Measurements from ENCODE around the gene UNC13A. TPM values are rescaled to one million over a fixed set of nuclear protein-coding genes. Genes with fewer than 3 reads are reported as not detected.

Gene UNC13A
- total RNA-seq, 4 donors from 2014 or later = 0.16 TPM; not detected in 3

DNA sequence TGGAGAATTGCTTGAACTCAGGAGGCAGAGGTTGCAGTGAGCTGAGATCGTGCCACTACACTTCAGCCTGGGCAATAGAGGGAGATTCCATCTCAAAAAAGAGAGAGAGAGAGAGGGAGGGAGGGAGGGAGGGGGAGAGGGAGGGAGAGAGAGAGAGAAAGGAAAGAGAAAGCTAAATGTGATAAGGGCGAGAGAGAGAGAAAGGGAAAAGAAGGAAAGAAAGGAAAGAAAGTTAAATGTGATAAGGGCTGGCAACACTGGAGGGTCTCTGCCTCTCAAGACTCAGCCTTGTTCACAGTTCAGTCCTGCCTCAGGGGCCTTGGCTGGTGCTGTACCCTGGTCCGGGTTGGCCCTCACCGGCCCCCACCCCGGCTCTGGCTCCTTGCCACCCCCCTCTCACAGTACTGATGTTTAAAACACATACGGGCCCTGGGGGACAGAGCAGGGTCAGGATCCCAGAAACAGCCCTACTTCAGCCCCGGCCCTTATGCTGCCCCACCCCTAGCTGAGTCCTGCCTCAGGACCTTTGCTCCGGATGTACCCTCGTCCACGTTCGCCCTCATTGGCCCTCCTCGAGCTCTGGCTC is 34.6 kb upstream of the UNC13A start:
- DNase-seq (ENCODE audit: low spot score in 2 of 2) = no peak
- no peaks in the 10 kb centered on the region for H3K9me3 ChIP-seq
- TF ChIP-seq POLR2AphosphoS5 (IDR thresholded peaks at IDR 0.05) (no peak), EP300 (IDR thresholded peaks at IDR 0.05) (no peak), POLR2A (IDR thresholded peaks at IDR 0.05) (no peak)
- TF ChIP-seq, protein P1, sequence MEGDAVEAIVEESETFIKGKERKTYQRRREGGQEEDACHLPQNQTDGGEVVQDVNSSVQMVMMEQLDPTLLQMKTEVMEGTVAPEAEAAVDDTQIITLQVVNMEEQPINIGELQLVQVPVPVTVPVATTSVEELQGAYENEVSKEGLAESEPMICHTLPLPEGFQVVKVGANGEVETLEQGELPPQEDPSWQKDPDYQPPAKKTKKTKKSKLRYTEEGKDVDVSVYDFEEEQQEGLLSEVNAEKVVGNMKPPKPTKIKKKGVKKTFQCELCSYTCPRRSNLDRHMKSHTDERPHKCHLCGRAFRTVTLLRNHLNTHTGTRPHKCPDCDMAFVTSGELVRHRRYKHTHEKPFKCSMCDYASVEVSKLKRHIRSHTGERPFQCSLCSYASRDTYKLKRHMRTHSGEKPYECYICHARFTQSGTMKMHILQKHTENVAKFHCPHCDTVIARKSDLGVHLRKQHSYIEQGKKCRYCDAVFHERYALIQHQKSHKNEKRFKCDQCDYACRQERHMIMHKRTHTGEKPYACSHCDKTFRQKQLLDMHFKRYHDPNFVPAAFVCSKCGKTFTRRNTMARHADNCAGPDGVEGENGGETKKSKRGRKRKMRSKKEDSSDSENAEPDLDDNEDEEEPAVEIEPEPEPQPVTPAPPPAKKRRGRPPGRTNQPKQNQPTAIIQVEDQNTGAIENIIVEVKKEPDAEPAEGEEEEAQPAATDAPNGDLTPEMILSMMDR (IDR thresholded peaks at IDR 0.05) = no peak
- no peak overlapping the region for H3K27ac ChIP-seq
- peaks cover 40% of the 10 kb centered on the region for H3K4me1 ChIP-seq
- no peak overlapping the region for H3K4me3 ChIP-seq
- WGBS = 83% methylated on average over 12 of the region's 12 CpGs
- H3K27me3 ChIP-seq = no peaks in the 10 kb centered on the region
- H3K36me3 ChIP-seq = peaks cover 49% of the 10 kb centered on the region

DNA sequence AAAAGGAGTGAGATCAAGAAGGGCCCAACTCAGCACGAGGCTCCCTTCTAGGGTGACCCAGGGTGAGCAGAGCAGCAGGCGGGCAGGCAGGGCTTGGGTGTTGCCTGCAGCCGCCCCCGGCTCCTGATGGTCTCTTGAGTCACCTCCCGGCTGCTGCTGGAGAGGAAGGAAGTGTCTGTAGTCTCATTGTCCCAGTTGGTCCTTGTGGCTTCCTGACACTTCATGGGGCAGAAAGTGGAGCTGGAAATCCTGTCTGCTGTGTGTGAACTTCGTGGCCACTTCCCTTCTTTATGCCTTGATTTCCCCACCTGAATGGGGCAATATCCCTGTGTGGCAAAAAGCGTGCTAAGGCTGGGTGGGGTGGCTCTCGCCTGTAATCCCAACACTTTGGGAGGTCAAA is 33.7 kb upstream of the UNC13A start:
- H3K4me3 ChIP-seq = peak overlapping the region; percentile 93
- H3K27ac ChIP-seq = no peak overlapping the region
- H3K27me3 ChIP-seq = no peaks in the 10 kb centered on the region
- TF ChIP-seq, protein P1 (IDR thresholded peaks at IDR 0.05) = no peak
- TF ChIP-seq POLR2A (IDR thresholded peaks at IDR 0.05) = no peak
- TF ChIP-seq POLR2AphosphoS5 (IDR thresholded peaks at IDR 0.05) = no peak
- no peak for TF ChIP-seq EP300 (IDR thresholded peaks at IDR 0.05)
- H3K4me1 ChIP-seq = peaks cover 47% of the 10 kb centered on the region
- DNase-seq (ENCODE audit: low spot score in 2 of 2) = no peak
- WGBS = 51% methylated on average over 4 of the region's 8 CpGs
- H3K36me3 ChIP-seq = peaks cover 40% of the 10 kb centered on the region
- no peaks in the 10 kb centered on the region for H3K9me3 ChIP-seq

DNA sequence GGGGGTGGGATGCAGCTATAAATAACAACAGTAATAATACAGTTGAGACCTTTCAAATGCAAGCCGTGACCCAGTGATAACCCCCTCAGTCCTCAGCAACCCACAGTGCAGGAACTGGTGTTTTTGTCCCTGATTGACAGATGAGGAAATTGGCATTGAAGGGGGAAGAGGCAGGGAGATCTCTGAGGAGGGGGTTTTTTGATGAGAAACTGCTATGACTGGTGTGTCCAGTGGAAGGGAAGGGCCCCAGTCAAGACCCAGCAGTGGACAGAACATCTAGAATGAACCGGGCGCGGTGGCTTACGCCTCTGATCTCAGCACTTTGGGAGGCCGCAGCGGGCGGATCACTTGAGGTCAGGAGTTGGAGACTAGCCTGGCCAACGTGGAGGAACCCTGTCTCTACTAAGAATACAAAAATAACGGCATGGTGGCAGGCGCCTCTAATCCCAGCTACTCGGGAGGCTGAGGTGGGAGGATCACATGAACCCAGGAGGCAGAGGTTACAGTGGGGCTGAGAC is 33.0 kb upstream of the UNC13A start:
- H3K36me3 ChIP-seq = peaks cover 34% of the 10 kb centered on the region
- DNase-seq (ENCODE audit: low spot score in 2 of 2) = no peak
- H3K9me3 ChIP-seq = no peaks in the 10 kb centered on the region
- TF ChIP-seq POLR2A (IDR thresholded peaks at IDR 0.05) (no peak), EP300 (IDR thresholded peaks at IDR 0.05) (no peak), POLR2AphosphoS5 (IDR thresholded peaks at IDR 0.05) (no peak)
- TF ChIP-seq, protein P1 (IDR thresholded peaks at IDR 0.05) = no peak
- 52% methylated on average over 11 of the region's 12 CpGs for WGBS
- no peak overlapping the region for H3K27ac ChIP-seq
- H3K4me1 ChIP-seq = peaks cover 47% of the 10 kb centered on the region
- no peaks in the 10 kb centered on the region for H3K27me3 ChIP-seq
- peak overlapping the region; percentile 93 for H3K4me3 ChIP-seq

DNA sequence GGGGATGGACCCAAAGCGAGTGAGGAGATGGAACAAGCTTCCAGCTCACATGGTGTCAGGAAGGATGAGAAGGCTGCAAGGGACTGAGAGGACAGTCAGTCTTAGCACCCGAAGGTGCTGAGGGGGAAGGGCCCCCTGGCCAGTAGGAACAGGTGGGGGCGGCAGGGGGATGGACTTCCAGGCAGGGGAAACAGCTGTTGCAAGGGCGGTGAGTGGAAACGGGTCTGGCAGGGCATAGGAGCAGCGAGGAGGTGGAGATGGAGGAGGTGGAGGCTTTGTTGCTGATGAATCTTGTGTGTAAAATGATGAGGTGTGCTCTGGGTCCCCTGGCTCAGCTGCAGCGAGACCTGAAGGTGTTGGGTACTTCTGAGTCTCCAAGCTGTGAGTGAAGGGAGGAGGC is 32.3 kb upstream of the UNC13A start:
- 18% methylated on average over 7 of the region's 7 CpGs for WGBS
- Histone ChIP-seq H3K27ac (no peak overlapping the region), H3K36me3 (peaks cover 26% of the 10 kb centered on the region), H3K27me3 (no peaks in the 10 kb centered on the region), H3K9me3 (no peaks in the 10 kb centered on the region), H3K4me3 (peak overlapping the region; percentile 93), H3K4me1 (peaks cover 47% of the 10 kb centered on the region)
- TF ChIP-seq POLR2AphosphoS5 (IDR thresholded peaks at IDR 0.05) (no peak), POLR2A (IDR thresholded peaks at IDR 0.05) (no peak)
- DNase-seq (ENCODE audit: low spot score in 2 of 2) = no peak

DNA sequence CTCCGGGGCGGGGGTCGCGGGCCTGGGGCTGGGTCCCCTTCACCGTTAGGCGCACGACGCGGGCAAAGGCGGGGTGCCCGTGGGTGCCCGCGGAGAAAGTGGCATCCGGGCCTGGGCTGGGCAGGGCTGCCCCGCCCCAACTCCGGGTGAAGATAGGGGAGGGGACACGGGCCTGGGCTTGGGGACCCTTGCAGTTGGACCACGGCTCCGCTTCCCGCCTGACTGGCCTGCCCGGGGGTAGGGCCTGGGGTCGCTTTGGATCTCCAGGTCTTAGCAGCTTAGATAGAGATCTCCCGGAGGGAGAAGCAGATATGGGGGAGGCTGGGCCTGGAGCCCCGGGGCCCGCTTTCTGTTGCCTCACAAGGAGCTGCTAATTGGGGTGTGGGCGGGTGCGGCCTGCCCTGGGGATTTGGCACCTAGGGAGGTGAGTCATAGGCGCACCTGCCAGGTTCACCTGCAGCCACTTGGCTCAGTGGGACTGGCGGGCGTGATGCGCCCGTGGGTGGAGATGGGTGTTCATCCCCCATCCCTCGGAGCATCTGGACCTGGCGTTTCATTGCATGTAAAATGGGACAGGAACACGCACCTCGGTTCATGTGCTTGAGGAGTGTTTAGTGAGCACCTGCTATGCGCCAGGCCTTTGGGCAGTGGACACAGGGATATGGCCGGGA is 31.7 kb upstream of the UNC13A start:
- WGBS = 3% methylated on average over 13 of the region's 38 CpGs
- H3K27ac ChIP-seq = peak overlapping the region; percentile 56
- H3K36me3 ChIP-seq = peaks cover 20% of the 10 kb centered on the region
- no peaks in the 10 kb centered on the region for H3K9me3 ChIP-seq
- peaks cover 47% of the 10 kb centered on the region for H3K4me1 ChIP-seq
- TF ChIP-seq, protein P1 (IDR thresholded peaks at IDR 0.05) = no peak
- TF ChIP-seq POLR2AphosphoS5 (IDR thresholded peaks at IDR 0.05) = peak in 1 of 3 donors; percentile 10
- H3K4me3 ChIP-seq = peak overlapping the region; percentile 93
- no peak for DNase-seq (ENCODE audit: low spot score in 2 of 2)
- no peaks in the 10 kb centered on the region for H3K27me3 ChIP-seq

Data from suprapubic skin (tissue), 4 donors.